ENCODE data around the gene TMEM119. TPM values are rescaled to one million over a fixed set of nuclear protein-coding genes. Genes with fewer than 3 reads are reported as not detected.
A peak's percentile ranks its signal among the peaks of the same experiment; 100 is the strongest.

The TMEM119 gene
- total RNA-seq, 1 experiment from 2014 or later = not detected

- no peak overlapping the region for H3K4me3 ChIP-seq (ENCODE audit: low read depth, low read length, poor library complexity, severe bottlenecking)
- no peaks in the 10 kb centered on the region for H3K36me3 ChIP-seq (ENCODE audit: insufficient read depth, low read length, poor library complexity, severe bottlenecking)
- H3K4me1 ChIP-seq (ENCODE audit: insufficient read depth, low read length, poor library complexity, severe bottlenecking) = no peaks in the 10 kb centered on the region
- no peak overlapping the region for H3K27ac ChIP-seq (ENCODE audit: low read depth, low read length, poor library complexity, severe bottlenecking)
- TF ChIP-seq, protein P1, sequence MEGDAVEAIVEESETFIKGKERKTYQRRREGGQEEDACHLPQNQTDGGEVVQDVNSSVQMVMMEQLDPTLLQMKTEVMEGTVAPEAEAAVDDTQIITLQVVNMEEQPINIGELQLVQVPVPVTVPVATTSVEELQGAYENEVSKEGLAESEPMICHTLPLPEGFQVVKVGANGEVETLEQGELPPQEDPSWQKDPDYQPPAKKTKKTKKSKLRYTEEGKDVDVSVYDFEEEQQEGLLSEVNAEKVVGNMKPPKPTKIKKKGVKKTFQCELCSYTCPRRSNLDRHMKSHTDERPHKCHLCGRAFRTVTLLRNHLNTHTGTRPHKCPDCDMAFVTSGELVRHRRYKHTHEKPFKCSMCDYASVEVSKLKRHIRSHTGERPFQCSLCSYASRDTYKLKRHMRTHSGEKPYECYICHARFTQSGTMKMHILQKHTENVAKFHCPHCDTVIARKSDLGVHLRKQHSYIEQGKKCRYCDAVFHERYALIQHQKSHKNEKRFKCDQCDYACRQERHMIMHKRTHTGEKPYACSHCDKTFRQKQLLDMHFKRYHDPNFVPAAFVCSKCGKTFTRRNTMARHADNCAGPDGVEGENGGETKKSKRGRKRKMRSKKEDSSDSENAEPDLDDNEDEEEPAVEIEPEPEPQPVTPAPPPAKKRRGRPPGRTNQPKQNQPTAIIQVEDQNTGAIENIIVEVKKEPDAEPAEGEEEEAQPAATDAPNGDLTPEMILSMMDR (conservative IDR thresholded peaks at IDR 0.05; ENCODE audit: low read depth, low read length) = no peak
- H3K27me3 ChIP-seq (replicated peaks; ENCODE audit: insufficient read depth, low read depth, low read length, poor library complexity) = no peaks in the 10 kb centered on the region
- CTCF ChIA-PET = interaction anchor here (1.0 kb wide), 1 partner anchor 181 kb away, joined by 3 read pairs; no protein-coding TSS in a partner anchor
- no peak for DNase-seq (ENCODE audit: low spot score)
- intact Hi-C loops (cut with micrococcal nuclease; ENCODE audit: unreplicated experiment) = no loop called here
- POLR2A ChIA-PET (ENCODE audit: low non-redundant PET) = no interaction called here
- H3K9me3 ChIP-seq (ENCODE audit: low read depth, low read length, poor library complexity, severe bottlenecking) = no peaks in the 10 kb centered on the region
- no TSS peak for BruUV-seq (replicated peaks)
Measured at GRCh38 chr12:108622921-108623514, 25.1 kb upstream of the TMEM119 start.

DNA sequence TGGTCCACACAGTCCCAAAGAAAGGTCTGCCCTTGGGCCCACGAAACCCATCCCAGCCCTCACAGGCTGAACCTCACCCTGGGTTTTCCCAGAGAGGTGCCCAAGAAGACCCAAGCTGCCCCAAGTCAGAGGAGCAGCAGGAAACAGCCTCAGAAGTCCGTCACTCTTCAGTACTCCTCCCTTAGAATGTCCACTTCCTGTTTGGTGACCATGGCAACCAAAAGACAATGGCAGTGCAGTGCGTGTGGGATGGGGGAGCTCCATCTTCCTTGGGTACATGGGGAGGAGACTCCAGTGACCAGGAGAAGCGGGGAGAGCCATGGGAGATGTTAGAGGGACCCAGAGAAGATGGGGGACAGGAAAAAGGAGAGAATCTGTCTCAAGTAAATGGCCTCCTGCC lies 24.5 kb upstream of the TMEM119 start:
- DNase-seq (ENCODE audit: low spot score) = peak; percentile 58
- ChIA-PET CTCF (interaction anchor here (1.0 kb wide), 1 partner anchor 182 kb away, joined by 3 read pairs; no protein-coding TSS in a partner anchor), POLR2A (ENCODE audit: low non-redundant PET) (no interaction called here)
- H3K4me1 ChIP-seq (ENCODE audit: insufficient read depth, low read length, poor library complexity, severe bottlenecking) = peaks cover under 1% of the 10 kb centered on the region
- no peak overlapping the region for H3K27ac ChIP-seq (ENCODE audit: low read depth, low read length, poor library complexity, severe bottlenecking)
- intact Hi-C loops (cut with micrococcal nuclease; ENCODE audit: unreplicated experiment) = no loop called here
- H3K27me3 ChIP-seq (replicated peaks; ENCODE audit: insufficient read depth, low read depth, low read length, poor library complexity) = no peaks in the 10 kb centered on the region
- BruUV-seq (replicated peaks) = no TSS peak
- H3K4me3 ChIP-seq (ENCODE audit: low read depth, low read length, poor library complexity, severe bottlenecking) = no peak overlapping the region
- no peaks in the 10 kb centered on the region for H3K36me3 ChIP-seq (ENCODE audit: insufficient read depth, low read length, poor library complexity, severe bottlenecking)
- H3K9me3 ChIP-seq (ENCODE audit: low read depth, low read length, poor library complexity, severe bottlenecking) = no peaks in the 10 kb centered on the region
- TF ChIP-seq EZH2 (IDR thresholded peaks at IDR 0.05; ENCODE audit: borderline replicate concordance, low read depth, low read length, poor library complexity, severe bottlenecking) = no peak
- TF ChIP-seq, protein P1 (conservative IDR thresholded peaks at IDR 0.05; ENCODE audit: low read depth, low read length) = no peak

- no peak for DNase-seq (ENCODE audit: low spot score)
- H3K27me3 ChIP-seq (replicated peaks; ENCODE audit: insufficient read depth, low read depth, low read length, poor library complexity) = no peaks in the 10 kb centered on the region
- H3K4me3 ChIP-seq (ENCODE audit: low read depth, low read length, poor library complexity, severe bottlenecking) = no peak overlapping the region
- no TSS peak for BruUV-seq (replicated peaks)
- intact Hi-C loops (cut with micrococcal nuclease; ENCODE audit: unreplicated experiment) = no loop called here
- ChIA-PET CTCF (no interaction called here), POLR2A (ENCODE audit: low non-redundant PET) (no interaction called here)
- H3K27ac ChIP-seq (ENCODE audit: low read depth, low read length, poor library complexity, severe bottlenecking) = no peak overlapping the region
- no peak for TF ChIP-seq EZH2 (IDR thresholded peaks at IDR 0.05; ENCODE audit: borderline replicate concordance, low read depth, low read length, poor library complexity, severe bottlenecking)
- TF ChIP-seq, protein P1 (conservative IDR thresholded peaks at IDR 0.05; ENCODE audit: low read depth, low read length) = no peak
- no peaks in the 10 kb centered on the region for H3K36me3 ChIP-seq (ENCODE audit: insufficient read depth, low read length, poor library complexity, severe bottlenecking)
- peaks cover 8% of the 10 kb centered on the region for H3K4me1 ChIP-seq (ENCODE audit: insufficient read depth, low read length, poor library complexity, severe bottlenecking)
- H3K9me3 ChIP-seq (ENCODE audit: low read depth, low read length, poor library complexity, severe bottlenecking) = no peaks in the 10 kb centered on the region
Measured at GRCh38 chr12:108621161-108621560, 23.3 kb upstream of the TMEM119 start.
